ENCODE results near the gene WWOX. TPM values are rescaled to one million over a fixed set of nuclear protein-coding genes. Genes with fewer than 3 reads are reported as not detected.
A peak's percentile ranks its signal among the peaks of the same experiment; 100 is the strongest.

WWOX gene
- polyA plus RNA-seq, 1 donor (not counting 4 experiments of a cell fraction or from before 2014, with no cell fraction given): 5.1 TPM

DNA sequence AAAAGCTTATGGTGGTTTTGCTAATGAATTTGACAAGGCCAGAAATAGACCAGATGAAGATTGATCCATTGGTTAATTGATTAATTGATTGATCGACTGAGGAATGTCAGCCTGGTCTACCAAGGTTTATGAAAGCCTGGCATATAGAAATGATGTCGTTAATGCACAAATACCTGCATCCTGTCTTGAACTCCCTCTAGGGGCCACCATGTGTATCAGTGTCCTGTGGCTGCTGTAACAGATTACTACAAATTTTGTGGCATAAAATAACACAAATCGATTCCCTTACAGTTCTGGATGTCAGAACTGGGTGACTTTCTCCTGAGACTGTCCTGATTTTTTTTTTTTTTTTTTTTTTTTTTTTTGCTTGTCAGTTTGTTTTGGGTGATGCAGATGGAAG lies 947.9 kb downstream of the WWOX start:
- FAIRE-seq (peak; percentile 59), DNase-seq (ENCODE audit: low read depth, low spot score) (no peak)
- Histone ChIP-seq H3K9me1 (ENCODE audit: control insufficient read depth, extremely low read depth, insufficient read depth, low read length) (no peaks in the 10 kb centered on the region), H3K9me3 (ENCODE audit: control insufficient read depth, low read depth, low read length) (no peaks in the 10 kb centered on the region), H2AFZ (ENCODE audit: control insufficient read depth, low read length) (no peak overlapping the region), H3K79me2 (ENCODE audit: control insufficient read depth, insufficient read depth, low read length) (no peaks in the 10 kb centered on the region), H4K20me1 (ENCODE audit: control insufficient read depth, extremely low read depth, insufficient read depth, low read length) (no peaks in the 10 kb centered on the region), H3K36me3 (ENCODE audit: control insufficient read depth in 2 of 2, extremely low read depth in 1 of 2, insufficient read depth in 2 of 2, low read length in 2 of 2) (no peaks in the 10 kb centered on the region), H3K4me2 (ENCODE audit: control insufficient read depth, extremely low read depth, insufficient read depth, low read depth, low read length) (no peak overlapping the region), H3K4me3 (ENCODE audit: control insufficient read depth in 2 of 3, extremely low read depth in 1 of 3, insufficient read depth in 2 of 3, low read depth in 1 of 3, low read length in 3 of 3) (no peak overlapping the region), H3K27ac (ENCODE audit: control insufficient read depth, insufficient read depth, low read length) (no peak overlapping the region), H3K27me3 (ENCODE audit: control insufficient read depth, extremely low read depth, insufficient read depth, low read length) (no peaks in the 10 kb centered on the region), H3K9ac (ENCODE audit: control insufficient read depth, extremely low read depth, insufficient read depth, low read length) (no peak overlapping the region), H3K4me1 (ENCODE audit: control insufficient read depth, extremely low read depth, insufficient read depth, low read length) (peaks cover 17% of the 10 kb centered on the region)
- TF ChIP-seq EZH2 (IDR thresholded peaks at IDR 0.05; ENCODE audit: low read length) (no peak), CTCF (optimal IDR thresholded peaks at IDR 0.05 in 1 of 3, IDR thresholded peaks at IDR 0.05 in 1 of 3, conservative IDR thresholded peaks at IDR 0.05 in 1 of 3; ENCODE audit: extremely low read depth in 1 of 3, insufficient read depth in 2 of 3, low read length in 3 of 3) (peak; percentile 59 to 65 (median 64))
- dilution Hi-C loops (cut with MboI; ENCODE audit: extremely low pct_ligation_motif_present, low sequenced_read_pairs): no loop called here

- TF ChIP-seq CTCF (optimal IDR thresholded peaks at IDR 0.05 in 1 of 3, IDR thresholded peaks at IDR 0.05 in 1 of 3, conservative IDR thresholded peaks at IDR 0.05 in 1 of 3; ENCODE audit: extremely low read depth in 1 of 3, insufficient read depth in 2 of 3, low read length in 3 of 3) (no peak), EZH2 (IDR thresholded peaks at IDR 0.05; ENCODE audit: low read length) (no peak)
- Histone ChIP-seq H3K9me3 (ENCODE audit: control insufficient read depth, low read depth, low read length) (no peaks in the 10 kb centered on the region), H3K27ac (ENCODE audit: control insufficient read depth, insufficient read depth, low read length) (no peak overlapping the region), H2AFZ (ENCODE audit: control insufficient read depth, low read length) (no peak overlapping the region), H3K9me1 (ENCODE audit: control insufficient read depth, extremely low read depth, insufficient read depth, low read length) (no peaks in the 10 kb centered on the region), H3K4me1 (ENCODE audit: control insufficient read depth, extremely low read depth, insufficient read depth, low read length) (peaks cover 19% of the 10 kb centered on the region), H3K4me3 (ENCODE audit: control insufficient read depth in 2 of 3, extremely low read depth in 1 of 3, insufficient read depth in 2 of 3, low read depth in 1 of 3, low read length in 3 of 3) (no peak overlapping the region), H3K27me3 (ENCODE audit: control insufficient read depth, extremely low read depth, insufficient read depth, low read length) (no peaks in the 10 kb centered on the region), H3K9ac (ENCODE audit: control insufficient read depth, extremely low read depth, insufficient read depth, low read length) (no peak overlapping the region), H3K79me2 (ENCODE audit: control insufficient read depth, insufficient read depth, low read length) (no peaks in the 10 kb centered on the region), H3K36me3 (ENCODE audit: control insufficient read depth in 2 of 2, extremely low read depth in 1 of 2, insufficient read depth in 2 of 2, low read length in 2 of 2) (no peaks in the 10 kb centered on the region), H4K20me1 (ENCODE audit: control insufficient read depth, extremely low read depth, insufficient read depth, low read length) (no peaks in the 10 kb centered on the region), H3K4me2 (ENCODE audit: control insufficient read depth, extremely low read depth, insufficient read depth, low read depth, low read length) (no peak overlapping the region)
- DNase-seq (ENCODE audit: low read depth, low spot score) (no peak), FAIRE-seq (no peak)
- dilution Hi-C loops (cut with MboI; ENCODE audit: extremely low pct_ligation_motif_present, low sequenced_read_pairs): no loop called here
Measured at GRCh38 chr16:79049040-79049439, 949.6 kb downstream of the WWOX start.

Measured in keratinocyte (primary cell).